SU-DHL-6 (cell line): ENCODE measurements around the gene MCM3.

Experiments
- CTCF ChIP-seq: fragments of 200-600 bp; sonication (generic); IDR thresholded peaks from one replicate; pipeline ENCODE4 v1.5.1; 2017; ENCODE audit warnings: antibody characterized with exemption, mild to moderate bottlenecking, low read length, moderate library complexity; ENCODE audit not compliant: insufficient read depth, poor library complexity, severe bottlenecking
- EZH2phosphoT487 ChIP-seq: fragments of 200-600 bp; sonication (generic), shearing (Covaris generic); conservative IDR thresholded peaks from 2 replicates; pipeline ENCODE4 v1.6.1; 2018; ENCODE audit warnings: mild to moderate bottlenecking, antibody characterized with exemption, low read length, moderate library complexity, mixed read lengths

- TF ChIP-seq CTCF = no peak
- no peak for TF ChIP-seq EZH2phosphoT487
Observed at GRCh38 chr6:52324189-52324588, 39.6 kb upstream of the MCM3 start.
